Uterus (tissue), 4 donors: Measurements from ENCODE around the gene RASSF7. TPM values are rescaled to one million over a fixed set of nuclear protein-coding genes. Genes with fewer than 3 reads are reported as not detected.

Source experiments
- DNase-seq, 2 donors: peaks; one replicate each; pipeline ENCODE4 v3.0.0-alpha.2; 2019 to 2020
- H3K27ac ChIP-seq, 2 donors: fragments of 200-600 bp; sonication (generic); 1 replicate in 1 of 2; 2 replicates in 1 of 2; pipeline ENCODE4 v1.5.1; 2016 to 2018
- H3K27me3 ChIP-seq, 2 donors: fragments of 200-600 bp; sonication (generic); one replicate each; pipeline ENCODE4 v1.5.1; 2018 to 2019; ENCODE audit warnings: control low read depth in 1 of 2
- H3K36me3 ChIP-seq, 2 donors: fragments of 200-600 bp; sonication (generic); one replicate each; pipeline ENCODE4 v1.5.1; 2019; ENCODE audit warnings: control low read depth in 1 of 2
- H3K4me1 ChIP-seq, 2 donors: fragments of 200-600 bp; sonication (generic); one replicate each; pipeline ENCODE4 v1.5.1; 2018 to 2019; ENCODE audit warnings: control low read depth in 1 of 2
- H3K4me3 ChIP-seq, 2 donors: fragments of 200-600 bp; sonication (generic); 1 replicate in 1 of 2; 2 replicates in 1 of 2; pipeline ENCODE4 v1.5.1; 2018 to 2019; ENCODE audit warnings: mild to moderate bottlenecking in 1 of 2
- H3K9me3 ChIP-seq, 2 donors: fragments of 200-600 bp; sonication (generic); one replicate each; pipeline ENCODE4 v1.5.1; 2019; ENCODE audit warnings: control low read depth in 1 of 2
- CTCF ChIP-seq, 4 experiments: fragments of 200-600 bp in 2 of 4; fragments of 450-650 bp in 2 of 4; sonication (generic) in 2 of 4; IDR thresholded peaks; one replicate each; pipeline ENCODE4 v1.5.1; 2016 to 2019; ENCODE audit warnings: antibody characterized with exemption in 4 of 4, mild to moderate bottlenecking in 2 of 4, moderate library complexity in 1 of 4
- POLR2A ChIP-seq, 2 donors: fragments of 450-650 bp; IDR thresholded peaks; one replicate each; pipeline ENCODE4 v1.6.1; 2016; ENCODE audit warnings: antibody characterized with exemption in 2 of 2, mild to moderate bottlenecking in 1 of 2, moderate library complexity in 1 of 2
- intact Hi-C: fragments of 100-400 bp; cut with DNase I; formaldehyde crosslinking; loops from one replicate; pipeline ENCODE4 v1.15.1; 2023; ENCODE audit warnings: low total_unique reads
- total RNA-seq, 4 donors: library from RNA; depleted of rRNA in 3 of 4; stranded (reverse); fragments of >200 nt in 3 of 4; gene quantifications; one replicate each; pipeline versions ENCODE4 v1.1.0 to v1.2.4, GENCODE V29; 2014 to 2023
- donor health status: DM: yes; HTN: yes; CAD: no.

RASSF7 gene
- total RNA-seq, 4 donors from 2014 or later, result 0.59 to 13.1 (median 8.0) TPM

GRCh38 chr11:577611-577894 lies 16.8 kb downstream of the RASSF7 start:
- DNase-seq, result no peak
- Histone ChIP-seq H3K4me3 (peak overlapping the region; percentile 52 to 96), H3K4me1 (peaks cover 13 to 27% of the 10 kb centered on the region in 2 donors), H3K36me3 (no peaks in the 10 kb centered on the region), H3K27me3 (no peaks in the 10 kb centered on the region), H3K27ac (no peak overlapping the region), H3K9me3 (no peaks in the 10 kb centered on the region)
- TF ChIP-seq CTCF (IDR thresholded peaks at IDR 0.05) (no peak), POLR2A (IDR thresholded peaks at IDR 0.05) (no peak)
- intact Hi-C loops, result no loop called here

GRCh38 chr11:578276-579035 lies 17.7 kb downstream of the RASSF7 start:
- Histone ChIP-seq H3K4me3 (no peak overlapping the region), H3K9me3 (no peaks in the 10 kb centered on the region), H3K27ac (no peak overlapping the region), H3K36me3 (no peaks in the 10 kb centered on the region), H3K4me1 (peaks cover 9 to 22% of the 10 kb centered on the region in 2 donors), H3K27me3 (no peaks in the 10 kb centered on the region)
- intact Hi-C loops, result no loop called here
- no peak for TF ChIP-seq CTCF (IDR thresholded peaks at IDR 0.05)
- TF ChIP-seq POLR2A (IDR thresholded peaks at IDR 0.05), result no peak
- DNase-seq, result no peak

- Histone ChIP-seq H3K4me1 (peaks cover 8 to 20% of the 10 kb centered on the region in 2 donors), H3K27me3 (no peaks in the 10 kb centered on the region), H3K4me3 (no peak overlapping the region), H3K27ac (no peak overlapping the region), H3K36me3 (no peaks in the 10 kb centered on the region), H3K9me3 (no peaks in the 10 kb centered on the region)
- TF ChIP-seq CTCF (IDR thresholded peaks at IDR 0.05), result no peak
- TF ChIP-seq POLR2A (IDR thresholded peaks at IDR 0.05), result no peak
- no peak for DNase-seq
- intact Hi-C loops, result no loop called here
Measured at GRCh38 chr11:579830-580601, 19.2 kb downstream of the RASSF7 start.

- TF ChIP-seq CTCF (IDR thresholded peaks at IDR 0.05) (no peak), POLR2A (IDR thresholded peaks at IDR 0.05) (no peak)
- peaks cover 8 to 20% of the 10 kb centered on the region in 2 donors for H3K4me1 ChIP-seq
- H3K36me3 ChIP-seq, result no peaks in the 10 kb centered on the region
- no peaks in the 10 kb centered on the region for H3K27me3 ChIP-seq
- intact Hi-C loops, result no loop called here
- H3K9me3 ChIP-seq, result no peaks in the 10 kb centered on the region
- DNase-seq, result no peak
- no peak overlapping the region for H3K4me3 ChIP-seq
- no peak overlapping the region for H3K27ac ChIP-seq
Measured at GRCh38 chr11:581342-581741, 20.6 kb downstream of the RASSF7 start.

- no peaks in the 10 kb centered on the region for H3K9me3 ChIP-seq
- H3K4me1 ChIP-seq, result peaks cover 8 to 20% of the 10 kb centered on the region in 2 donors
- intact Hi-C loops, result no loop called here
- no peak overlapping the region for H3K27ac ChIP-seq
- no peak overlapping the region for H3K4me3 ChIP-seq
- H3K27me3 ChIP-seq, result no peaks in the 10 kb centered on the region
- TF ChIP-seq CTCF (IDR thresholded peaks at IDR 0.05), result no peak
- TF ChIP-seq POLR2A (IDR thresholded peaks at IDR 0.05), result no peak
- H3K36me3 ChIP-seq, result no peaks in the 10 kb centered on the region
- no peak for DNase-seq
Measured at GRCh38 chr11:581752-582151, 21.0 kb downstream of the RASSF7 start.
